Left lung (tissue), 10 donors: ENCODE measurements around the gene BCL11B. TPM values are rescaled to one million over a fixed set of nuclear protein-coding genes. Genes with fewer than 3 reads are reported as not detected.

Experiments used
- ATAC-seq: fragments of 200-7000 bp; cut with Tn5 transposase; one replicate; pipeline ENCODE4 v1.9.1; 2020; ENCODE audit warnings: moderate library complexity
- DNase-seq, 4 donors: peaks; one replicate each; pipeline ENCODE4 v3.0.0-alpha.2; 2013 to 2020
- H3K27ac ChIP-seq, 2 donors: fragments of 200-600 bp; sonication (generic) in 1 of 2; one replicate each; pipeline versions ENCODE4 v1.5.0 to v1.8.0; 2020 to 2021
- H3K27me3 ChIP-seq, 2 donors: fragments of 200-600 bp; sonication (generic) in 1 of 2; one replicate each; pipeline versions ENCODE4 v1.5.0 to v1.8.0; 2020 to 2021
- H3K36me3 ChIP-seq, 2 donors: fragments of 200-600 bp; sonication (generic) in 1 of 2; one replicate each; pipeline versions ENCODE4 v1.5.0 to v1.8.0; 2020 to 2021
- H3K4me1 ChIP-seq, 2 donors: fragments of 200-600 bp; one replicate each; pipeline ENCODE4 v1.8.0; 2021
- H3K4me3 ChIP-seq, 2 donors: fragments of 200-600 bp; sonication (generic) in 1 of 2; one replicate each; pipeline versions ENCODE4 v1.5.0 to v1.8.0; 2020 to 2021; ENCODE audit warnings: mild to moderate bottlenecking in 1 of 2
- H3K9me3 ChIP-seq, 2 donors: fragments of 200-600 bp; sonication (generic) in 1 of 2; one replicate each; pipeline versions ENCODE4 v1.5.0 to v1.8.0; 2020 to 2021
- intact Hi-C, 2 donors: fragments of 100-400 bp; cut with DNase I; formaldehyde crosslinking; loops; one replicate each; pipeline versions ENCODE4 v1.11.2 to v1.14.2; 2022
- polyA plus RNA-seq, 6 donors: library from polyadenylated mRNA; unstranded; fragments of 120-200 nt; gene quantifications; one replicate each; pipeline ENCODE4 v1.2.1, GENCODE V29; 2013; ENCODE audit not compliant: insufficient read length in 6 of 6
- total RNA-seq, 2 donors: library from RNA; stranded (reverse); fragmentation: NEBNext Ultra II Directional; extraction: Animal tissue kit (Norgen Biotek cat#: 25700); gene quantifications; one replicate each; pipeline ENCODE4 v1.2.1, GENCODE V29; 2021
- TF ChIP-seq, protein P1 (sequence below), 2 donors: fragments of 200-600 bp; sonication (generic) in 1 of 2; IDR thresholded peaks; one replicate each; pipeline versions ENCODE4 v1.5.0 to v1.8.0; 2021; ENCODE audit warnings: antibody characterized with exemption in 2 of 2
- donor health status: DM: no; HTN: yes; CAD: no.
- donor health status: DM: no; HTN: no; CAD: no.

BCL11B gene
- total and polyA plus RNA-seq, 8 donors, result 1.4 to 3.6 (median 3.2) TPM

DNA sequence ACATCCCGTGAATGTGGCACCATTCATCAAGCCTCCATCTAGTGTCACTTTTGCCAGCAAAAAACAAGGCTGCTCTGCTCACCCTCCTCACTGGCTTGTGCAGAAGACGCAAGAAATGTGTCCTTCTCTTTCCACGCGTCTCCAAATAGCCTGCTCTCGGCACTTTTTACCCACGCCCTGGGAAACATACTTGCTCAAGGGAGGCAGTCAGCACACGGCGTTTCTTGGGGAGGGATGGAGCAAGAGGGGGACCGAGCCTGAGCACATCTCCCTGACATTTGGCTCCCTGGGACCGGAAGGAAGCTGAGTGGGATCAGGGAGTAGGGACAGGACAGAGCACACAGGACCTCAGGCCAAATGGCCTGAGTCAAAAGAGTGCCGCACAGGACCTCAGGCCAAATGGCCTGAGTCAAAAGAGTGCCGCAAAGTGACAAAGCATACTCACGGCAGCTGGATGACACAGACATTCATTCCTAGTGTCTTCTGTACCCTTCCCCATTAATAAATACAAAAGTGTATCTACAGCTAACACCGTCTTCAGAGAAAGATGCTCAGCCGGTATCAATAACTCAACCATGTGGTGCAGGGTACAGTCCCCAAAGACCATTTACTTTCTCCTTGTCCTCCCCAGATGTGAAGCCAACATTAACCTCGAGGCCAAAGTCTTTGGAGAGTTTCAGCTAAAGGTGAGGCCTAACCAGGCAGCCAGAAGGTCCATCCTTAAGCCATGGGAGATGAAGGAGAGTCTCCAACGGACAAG is 7.1 kb downstream of the BCL11B start:
- peaks cover 0 to 9% of the 10 kb centered on the region in 2 donors for H3K4me1 ChIP-seq
- H3K27ac ChIP-seq, result no peak overlapping the region
- no peaks in the 10 kb centered on the region for H3K9me3 ChIP-seq
- TF ChIP-seq, protein P1, sequence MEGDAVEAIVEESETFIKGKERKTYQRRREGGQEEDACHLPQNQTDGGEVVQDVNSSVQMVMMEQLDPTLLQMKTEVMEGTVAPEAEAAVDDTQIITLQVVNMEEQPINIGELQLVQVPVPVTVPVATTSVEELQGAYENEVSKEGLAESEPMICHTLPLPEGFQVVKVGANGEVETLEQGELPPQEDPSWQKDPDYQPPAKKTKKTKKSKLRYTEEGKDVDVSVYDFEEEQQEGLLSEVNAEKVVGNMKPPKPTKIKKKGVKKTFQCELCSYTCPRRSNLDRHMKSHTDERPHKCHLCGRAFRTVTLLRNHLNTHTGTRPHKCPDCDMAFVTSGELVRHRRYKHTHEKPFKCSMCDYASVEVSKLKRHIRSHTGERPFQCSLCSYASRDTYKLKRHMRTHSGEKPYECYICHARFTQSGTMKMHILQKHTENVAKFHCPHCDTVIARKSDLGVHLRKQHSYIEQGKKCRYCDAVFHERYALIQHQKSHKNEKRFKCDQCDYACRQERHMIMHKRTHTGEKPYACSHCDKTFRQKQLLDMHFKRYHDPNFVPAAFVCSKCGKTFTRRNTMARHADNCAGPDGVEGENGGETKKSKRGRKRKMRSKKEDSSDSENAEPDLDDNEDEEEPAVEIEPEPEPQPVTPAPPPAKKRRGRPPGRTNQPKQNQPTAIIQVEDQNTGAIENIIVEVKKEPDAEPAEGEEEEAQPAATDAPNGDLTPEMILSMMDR (IDR thresholded peaks at IDR 0.05), result no peak
- intact Hi-C loops, result no loop called here
- no peak for ATAC-seq
- no peak overlapping the region for H3K4me3 ChIP-seq
- peaks cover 34 to 100% of the 10 kb centered on the region in 2 donors for H3K27me3 ChIP-seq
- DNase-seq, result no peak
- H3K36me3 ChIP-seq, result no peaks in the 10 kb centered on the region

DNA sequence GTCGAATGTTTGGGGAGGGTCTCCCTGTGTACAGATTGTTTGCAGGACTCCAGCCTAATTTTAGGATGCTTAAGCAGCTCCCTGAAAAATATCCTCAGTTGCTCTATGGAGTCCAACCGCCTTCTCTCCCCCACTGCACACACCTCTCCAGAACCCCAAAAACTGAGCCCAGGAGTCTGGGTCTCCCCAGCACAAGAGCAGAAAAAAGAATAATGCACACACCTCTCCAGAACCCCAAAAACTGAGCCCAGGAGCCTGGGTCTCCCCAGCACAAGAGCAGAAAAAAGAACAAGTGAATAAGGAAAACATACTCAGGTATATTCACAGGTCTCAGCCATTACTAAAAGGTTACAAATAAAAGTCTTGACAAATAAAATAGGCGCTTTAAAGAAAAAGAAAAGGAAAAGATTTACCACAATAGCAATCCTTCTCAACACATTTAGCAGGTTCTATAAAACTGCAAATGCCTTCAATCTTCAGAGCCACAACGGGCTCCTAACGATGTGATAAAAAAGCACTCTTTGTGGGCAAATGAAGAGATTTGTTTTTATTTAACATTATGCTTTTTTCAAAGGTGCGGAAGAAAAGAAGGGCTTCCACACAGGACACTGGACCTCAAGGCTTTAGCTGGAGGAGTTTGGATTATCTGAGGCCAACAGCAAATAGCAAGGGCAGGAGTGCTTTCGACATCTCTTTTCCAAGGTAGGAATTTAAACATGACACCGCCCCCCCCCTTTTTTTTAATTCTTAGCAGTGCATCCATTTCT is 8.2 kb downstream of the BCL11B start:
- Histone ChIP-seq H3K36me3 (no peaks in the 10 kb centered on the region), H3K27ac (no peak overlapping the region), H3K27me3 (peaks cover 26 to 100% of the 10 kb centered on the region in 2 donors), H3K4me3 (no peak overlapping the region), H3K9me3 (no peaks in the 10 kb centered on the region), H3K4me1 (peaks cover 0 to 4% of the 10 kb centered on the region in 2 donors)
- ATAC-seq, result no peak
- TF ChIP-seq, protein P1 (IDR thresholded peaks at IDR 0.05), result no peak
- intact Hi-C loops, result no loop called here
- no peak for DNase-seq

DNA sequence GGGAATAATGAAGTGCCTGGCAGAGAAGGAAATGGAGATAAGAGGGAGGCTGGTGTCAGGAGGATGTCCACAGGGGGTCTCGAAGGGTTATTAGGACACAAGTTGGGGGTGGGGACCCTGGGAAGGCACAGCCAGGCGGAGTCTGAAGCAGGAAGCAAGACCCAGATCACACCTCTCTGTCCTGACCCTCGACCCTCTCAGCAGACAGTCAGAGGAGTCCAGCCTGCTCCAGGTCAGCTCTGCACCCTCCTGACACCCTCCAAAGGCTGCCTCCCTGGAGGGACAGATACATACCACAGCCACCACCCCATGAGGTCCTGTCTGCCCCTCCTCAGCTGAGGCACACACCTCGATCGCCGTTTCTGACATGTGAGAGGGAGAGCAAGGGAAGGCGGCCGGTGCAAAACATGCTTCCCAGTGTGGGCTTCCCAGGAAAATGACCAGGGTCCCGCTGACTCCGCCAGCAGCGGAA is 9.0 kb downstream of the BCL11B start:
- intact Hi-C loops, result no loop called here
- Histone ChIP-seq H3K4me3 (no peak overlapping the region), H3K27ac (no peak overlapping the region), H3K27me3 (peaks cover 19 to 100% of the 10 kb centered on the region in 2 donors), H3K36me3 (no peaks in the 10 kb centered on the region), H3K9me3 (no peaks in the 10 kb centered on the region), H3K4me1 (peaks cover 0 to 4% of the 10 kb centered on the region in 2 donors)
- no peak for ATAC-seq
- TF ChIP-seq, protein P1 (IDR thresholded peaks at IDR 0.05), result no peak
- DNase-seq, result no peak

DNA sequence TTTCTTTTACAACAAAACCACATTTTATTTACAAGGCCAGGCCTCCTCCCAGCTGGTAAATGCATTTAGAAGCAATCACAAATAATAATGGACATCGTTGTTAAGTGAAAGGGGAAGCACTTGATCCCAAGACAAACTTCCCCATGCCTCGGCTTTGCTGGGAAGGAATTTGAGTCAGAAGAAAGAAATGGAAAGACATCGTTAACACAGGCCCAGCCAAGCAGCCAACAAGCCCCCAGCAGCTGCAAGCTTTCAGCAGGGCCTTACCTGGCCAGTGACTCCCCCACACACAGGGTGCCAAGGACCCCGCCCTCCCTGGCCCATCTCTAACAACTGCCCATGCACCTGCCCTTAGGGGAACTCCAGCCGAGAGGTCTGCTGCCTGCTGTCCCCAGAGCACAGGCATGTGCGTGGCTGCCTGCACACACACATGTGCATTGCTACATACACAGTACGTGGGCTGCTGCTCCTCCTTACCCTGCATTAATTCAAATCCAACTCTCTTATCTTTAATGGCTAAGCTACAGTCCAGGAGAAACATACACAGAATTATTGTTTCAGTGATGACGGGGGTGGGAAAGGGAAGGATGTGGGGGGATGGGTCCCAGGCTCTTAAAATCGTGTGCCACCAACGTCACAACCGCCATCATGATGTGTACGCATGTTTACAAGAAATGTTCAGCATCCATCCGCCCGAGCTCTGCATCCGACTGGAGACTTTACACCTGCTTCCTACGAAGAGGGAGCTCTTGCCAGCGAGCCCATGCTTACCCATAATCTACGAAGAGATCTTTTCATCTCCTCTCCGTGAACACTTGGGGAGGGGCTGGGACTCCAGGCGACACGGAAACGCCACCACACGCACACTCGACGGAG is 9.8 kb downstream of the BCL11B start:
- Histone ChIP-seq H3K27ac (no peak overlapping the region), H3K9me3 (no peaks in the 10 kb centered on the region), H3K4me3 (no peak overlapping the region), H3K4me1 (peaks cover 0 to 4% of the 10 kb centered on the region in 2 donors), H3K36me3 (no peaks in the 10 kb centered on the region), H3K27me3 (peaks cover 11 to 100% of the 10 kb centered on the region in 2 donors)
- intact Hi-C loops, result no loop called here
- TF ChIP-seq, protein P1 (IDR thresholded peaks at IDR 0.05), result no peak
- no peak for DNase-seq
- ATAC-seq, result no peak
